Hepatocyte (in vitro differentiated cells): Measurements from ENCODE around the gene EPHA4.

ENCODE experiments used
- EZH2phosphoT487 ChIP-seq: fragments of 200-600 bp; sonication (generic); IDR thresholded peaks from one replicate; pipeline ENCODE4 v1.6.1; 2018; ENCODE audit warnings: antibody characterized with exemption, mild to moderate bottlenecking, low read depth, moderate library complexity; ENCODE audit not compliant: unreplicated experiment, severe bottlenecking
- TF ChIP-seq, protein P1 (sequence below): fragments of 200-600 bp; sonication (generic); IDR thresholded peaks from 2 replicates; pipeline ENCODE4 v1.5.1; 2016; ENCODE audit warnings: antibody characterized with exemption, mild to moderate bottlenecking; ENCODE audit not compliant: poor library complexity

DNA sequence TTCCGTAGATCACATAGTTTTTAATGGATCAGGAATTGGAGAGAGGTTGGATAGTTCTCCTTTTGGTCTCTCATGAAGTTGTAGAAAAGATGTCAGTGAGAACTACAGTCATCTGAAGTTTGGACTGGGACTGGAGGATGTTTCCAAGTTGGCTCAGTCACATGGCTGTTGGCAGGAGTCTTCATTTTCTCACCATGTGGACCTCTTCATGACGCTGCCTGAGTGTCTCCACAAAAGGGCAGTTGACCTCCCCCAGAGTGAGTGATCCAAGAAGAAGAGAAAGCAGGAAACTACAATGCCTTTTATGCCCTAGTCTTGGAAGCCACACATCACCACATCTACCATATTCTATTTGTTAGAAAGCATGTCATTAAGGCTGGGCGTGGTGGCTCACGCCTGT, 171.7 kb downstream of the EPHA4 start:
- TF ChIP-seq, protein P1, sequence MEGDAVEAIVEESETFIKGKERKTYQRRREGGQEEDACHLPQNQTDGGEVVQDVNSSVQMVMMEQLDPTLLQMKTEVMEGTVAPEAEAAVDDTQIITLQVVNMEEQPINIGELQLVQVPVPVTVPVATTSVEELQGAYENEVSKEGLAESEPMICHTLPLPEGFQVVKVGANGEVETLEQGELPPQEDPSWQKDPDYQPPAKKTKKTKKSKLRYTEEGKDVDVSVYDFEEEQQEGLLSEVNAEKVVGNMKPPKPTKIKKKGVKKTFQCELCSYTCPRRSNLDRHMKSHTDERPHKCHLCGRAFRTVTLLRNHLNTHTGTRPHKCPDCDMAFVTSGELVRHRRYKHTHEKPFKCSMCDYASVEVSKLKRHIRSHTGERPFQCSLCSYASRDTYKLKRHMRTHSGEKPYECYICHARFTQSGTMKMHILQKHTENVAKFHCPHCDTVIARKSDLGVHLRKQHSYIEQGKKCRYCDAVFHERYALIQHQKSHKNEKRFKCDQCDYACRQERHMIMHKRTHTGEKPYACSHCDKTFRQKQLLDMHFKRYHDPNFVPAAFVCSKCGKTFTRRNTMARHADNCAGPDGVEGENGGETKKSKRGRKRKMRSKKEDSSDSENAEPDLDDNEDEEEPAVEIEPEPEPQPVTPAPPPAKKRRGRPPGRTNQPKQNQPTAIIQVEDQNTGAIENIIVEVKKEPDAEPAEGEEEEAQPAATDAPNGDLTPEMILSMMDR = no peak
- no peak for TF ChIP-seq EZH2phosphoT487
